ENCODE data around the gene GEMIN5.
A peak's percentile ranks its signal among the peaks of the same experiment; 100 is the strongest.
"Not testable (repeated sequence)": the region's sequence is repeated elsewhere in the genome, so short reads cannot be mapped to it uniquely, and the experiment has no call there.

Gene GEMIN5, protein sequence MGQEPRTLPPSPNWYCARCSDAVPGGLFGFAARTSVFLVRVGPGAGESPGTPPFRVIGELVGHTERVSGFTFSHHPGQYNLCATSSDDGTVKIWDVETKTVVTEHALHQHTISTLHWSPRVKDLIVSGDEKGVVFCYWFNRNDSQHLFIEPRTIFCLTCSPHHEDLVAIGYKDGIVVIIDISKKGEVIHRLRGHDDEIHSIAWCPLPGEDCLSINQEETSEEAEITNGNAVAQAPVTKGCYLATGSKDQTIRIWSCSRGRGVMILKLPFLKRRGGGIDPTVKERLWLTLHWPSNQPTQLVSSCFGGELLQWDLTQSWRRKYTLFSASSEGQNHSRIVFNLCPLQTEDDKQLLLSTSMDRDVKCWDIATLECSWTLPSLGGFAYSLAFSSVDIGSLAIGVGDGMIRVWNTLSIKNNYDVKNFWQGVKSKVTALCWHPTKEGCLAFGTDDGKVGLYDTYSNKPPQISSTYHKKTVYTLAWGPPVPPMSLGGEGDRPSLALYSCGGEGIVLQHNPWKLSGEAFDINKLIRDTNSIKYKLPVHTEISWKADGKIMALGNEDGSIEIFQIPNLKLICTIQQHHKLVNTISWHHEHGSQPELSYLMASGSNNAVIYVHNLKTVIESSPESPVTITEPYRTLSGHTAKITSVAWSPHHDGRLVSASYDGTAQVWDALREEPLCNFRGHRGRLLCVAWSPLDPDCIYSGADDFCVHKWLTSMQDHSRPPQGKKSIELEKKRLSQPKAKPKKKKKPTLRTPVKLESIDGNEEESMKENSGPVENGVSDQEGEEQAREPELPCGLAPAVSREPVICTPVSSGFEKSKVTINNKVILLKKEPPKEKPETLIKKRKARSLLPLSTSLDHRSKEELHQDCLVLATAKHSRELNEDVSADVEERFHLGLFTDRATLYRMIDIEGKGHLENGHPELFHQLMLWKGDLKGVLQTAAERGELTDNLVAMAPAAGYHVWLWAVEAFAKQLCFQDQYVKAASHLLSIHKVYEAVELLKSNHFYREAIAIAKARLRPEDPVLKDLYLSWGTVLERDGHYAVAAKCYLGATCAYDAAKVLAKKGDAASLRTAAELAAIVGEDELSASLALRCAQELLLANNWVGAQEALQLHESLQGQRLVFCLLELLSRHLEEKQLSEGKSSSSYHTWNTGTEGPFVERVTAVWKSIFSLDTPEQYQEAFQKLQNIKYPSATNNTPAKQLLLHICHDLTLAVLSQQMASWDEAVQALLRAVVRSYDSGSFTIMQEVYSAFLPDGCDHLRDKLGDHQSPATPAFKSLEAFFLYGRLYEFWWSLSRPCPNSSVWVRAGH (N-terminal part only)

DNA sequence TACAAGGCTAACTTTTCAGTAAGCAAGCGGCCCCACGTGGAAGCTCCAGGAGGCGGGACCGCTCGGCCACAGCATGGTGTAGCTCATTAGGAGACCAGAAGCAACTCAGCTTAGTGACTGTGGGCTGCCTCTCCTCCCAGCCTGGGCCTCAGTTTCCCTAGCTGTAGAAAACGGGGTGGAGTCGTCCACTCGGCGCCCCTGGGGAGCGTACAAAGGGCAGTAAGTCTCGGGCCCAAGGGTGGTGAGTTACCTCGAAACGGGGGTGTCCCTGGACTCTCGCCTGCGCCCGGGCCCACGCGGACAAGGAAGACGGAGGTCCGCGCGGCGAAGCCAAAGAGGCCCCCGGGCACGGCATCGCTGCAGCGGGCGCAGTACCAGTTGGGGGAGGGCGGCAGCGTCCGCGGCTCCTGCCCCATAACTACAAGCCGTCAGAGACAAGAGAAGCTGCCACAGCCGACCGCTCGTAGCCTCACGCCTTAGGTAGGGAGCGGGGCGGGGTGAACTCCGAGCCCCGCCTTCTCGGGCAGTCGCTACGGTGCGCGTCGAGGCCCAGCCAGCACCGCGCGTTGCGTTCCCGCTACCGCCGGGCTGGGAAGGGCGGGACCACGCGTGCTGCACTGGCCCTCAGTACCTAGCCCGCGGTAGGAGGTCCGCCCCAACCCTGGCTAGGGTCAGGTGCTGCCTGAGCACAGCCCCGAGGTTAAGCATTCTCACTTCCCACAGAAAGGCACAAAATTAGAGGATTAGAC lies at the start of gene GEMIN5:
Gene GEMIN5 (minus strand): TSS at position 494 of the 749 bp plus-strand sequence. CDS start 78 bp downstream, at position 416.
- peak; percentile 61 for DNase-seq (ENCODE audit: low read depth, low spot score)

DNA sequence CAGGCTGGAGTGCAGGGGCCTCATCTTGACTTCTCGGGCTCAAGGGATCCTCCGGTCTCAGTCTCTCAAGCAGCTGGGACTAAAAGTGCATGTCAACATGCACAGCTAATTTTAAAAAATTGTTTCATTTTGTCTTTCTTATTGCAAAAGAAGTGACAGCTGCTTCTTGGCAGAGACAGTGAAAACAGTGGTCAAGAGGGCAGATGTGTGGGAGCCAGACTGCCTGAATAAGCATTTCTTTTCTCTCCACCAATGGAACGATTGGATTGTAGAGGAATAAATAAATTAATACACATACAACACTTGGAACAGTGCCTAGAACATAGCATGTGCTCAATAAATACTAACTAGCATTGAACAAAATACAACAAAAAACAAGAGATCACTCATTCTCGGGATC lies 48.1 kb upstream of the GEMIN5 start:
- no peak for DNase-seq (ENCODE audit: low read depth, low spot score)

DNA sequence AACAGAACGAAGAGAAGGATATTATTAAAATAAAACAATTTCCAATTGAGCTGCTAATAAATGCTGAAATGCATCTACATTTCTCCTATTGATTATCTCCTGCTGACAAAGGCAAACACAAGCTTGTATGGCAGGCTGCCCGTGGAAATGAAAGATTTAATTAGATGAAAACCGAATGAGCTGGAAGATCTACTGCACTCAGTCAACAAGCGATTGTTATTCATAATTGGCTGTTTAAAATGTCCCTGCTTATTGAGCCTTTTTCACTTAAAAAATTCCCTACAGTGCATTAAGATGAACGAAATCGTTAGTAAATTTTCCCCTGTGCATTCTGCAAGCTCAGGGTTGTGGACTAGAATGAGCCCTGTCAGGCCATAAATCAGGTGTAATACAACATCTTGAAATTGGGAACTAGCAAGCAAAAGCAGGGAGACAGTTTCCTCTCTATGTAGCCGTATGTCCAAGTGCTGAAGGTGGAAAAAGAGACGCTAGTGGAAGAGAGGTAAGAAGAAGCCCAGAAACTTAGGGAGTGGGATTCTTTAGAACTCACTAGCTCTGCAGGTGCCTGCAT lies 47.0 kb upstream of the GEMIN5 start:
- no peak for DNase-seq (ENCODE audit: low read depth, low spot score)

DNA sequence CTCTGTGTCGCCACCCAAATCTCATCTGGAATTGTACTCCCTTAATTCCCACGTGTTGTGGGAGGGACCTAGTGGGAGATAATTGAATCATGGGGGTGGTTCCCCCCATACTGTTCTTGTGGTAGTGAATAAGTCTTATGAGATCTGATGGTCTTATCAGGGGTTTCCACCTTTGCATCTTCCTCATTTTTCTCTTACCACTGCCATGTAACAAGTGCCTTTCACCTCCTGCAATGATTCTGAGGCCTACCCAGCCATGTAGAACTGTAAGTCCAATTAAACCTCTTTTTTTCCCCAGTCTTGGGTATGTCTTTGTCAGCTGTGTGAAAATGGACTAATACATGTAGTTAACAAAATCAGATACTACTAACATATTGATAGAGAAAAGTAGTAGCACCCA lies 40.3 kb upstream of the GEMIN5 start:
- DNase-seq (ENCODE audit: low read depth, low spot score), result not testable (repeated sequence)

DNA sequence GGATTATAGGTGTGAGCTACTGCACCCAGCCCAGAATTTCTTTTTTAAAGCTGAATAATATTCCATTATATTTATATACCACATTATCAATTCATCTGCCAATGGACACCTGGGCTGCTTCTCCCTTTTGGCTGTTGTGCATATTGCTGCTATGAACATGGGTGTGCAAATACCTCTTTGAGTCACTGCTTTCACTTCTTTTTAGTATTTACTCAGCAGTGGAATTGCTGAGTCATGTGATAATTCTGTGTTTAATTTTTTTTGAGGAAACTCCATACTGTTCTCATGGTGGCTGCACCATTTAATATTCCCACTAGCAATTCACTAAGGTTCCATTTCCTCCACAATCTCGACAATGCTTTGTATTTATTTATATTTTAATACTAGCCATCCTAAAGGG lies 39.4 kb upstream of the GEMIN5 start:
- DNase-seq (ENCODE audit: low read depth, low spot score), result no peak

DNA sequence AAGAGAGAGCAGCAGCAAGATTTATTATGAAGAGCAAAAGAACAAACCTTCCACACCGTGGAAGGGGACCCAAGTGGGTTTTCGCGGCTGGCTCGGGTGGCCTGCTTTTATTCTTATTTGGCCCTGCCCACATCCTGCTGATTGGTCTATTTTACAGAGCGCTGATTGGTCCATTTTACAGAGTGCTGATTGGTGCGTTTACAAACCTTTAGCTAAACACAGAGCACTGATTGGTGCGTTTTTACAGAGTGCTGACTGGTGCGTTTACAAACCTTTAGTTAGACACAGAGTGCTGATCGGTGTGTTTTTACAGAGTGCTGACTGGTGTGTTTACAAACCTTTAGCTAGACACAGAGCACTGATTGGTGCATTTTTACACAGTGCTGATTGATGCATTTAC lies 38.1 kb upstream of the GEMIN5 start:
- DNase-seq (ENCODE audit: low read depth, low spot score), result not testable (repeated sequence)

DNA sequence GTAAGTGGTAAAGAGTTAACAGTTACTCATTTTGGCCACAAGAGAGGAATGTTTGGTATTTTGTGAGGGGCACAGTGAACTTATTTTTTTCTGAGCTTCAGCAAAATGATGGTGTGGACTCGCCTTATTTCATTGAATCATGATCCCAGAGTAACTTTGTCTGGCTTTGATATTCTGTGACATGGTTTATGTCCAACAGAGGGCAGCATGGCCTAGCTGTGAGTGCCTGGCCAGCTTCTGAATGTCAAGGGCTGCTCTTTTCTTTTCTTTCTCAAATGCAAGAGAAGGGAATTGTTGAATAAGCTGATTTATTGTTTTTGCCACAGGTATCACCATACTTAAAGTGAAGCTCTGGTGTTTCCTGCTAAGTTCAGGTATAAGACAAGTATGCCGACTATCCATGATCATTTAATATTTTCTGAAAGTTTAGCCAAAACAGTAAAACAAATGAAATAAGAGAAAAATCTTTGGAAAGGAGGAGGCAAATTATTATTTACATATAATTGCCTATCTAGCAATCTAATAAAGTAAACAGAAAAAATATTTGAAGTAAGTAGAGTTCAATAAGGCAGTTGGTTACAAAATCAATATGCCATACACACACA lies 34.6 kb upstream of the GEMIN5 start:
- DNase-seq (ENCODE audit: low read depth, low spot score), result no peak

DNA sequence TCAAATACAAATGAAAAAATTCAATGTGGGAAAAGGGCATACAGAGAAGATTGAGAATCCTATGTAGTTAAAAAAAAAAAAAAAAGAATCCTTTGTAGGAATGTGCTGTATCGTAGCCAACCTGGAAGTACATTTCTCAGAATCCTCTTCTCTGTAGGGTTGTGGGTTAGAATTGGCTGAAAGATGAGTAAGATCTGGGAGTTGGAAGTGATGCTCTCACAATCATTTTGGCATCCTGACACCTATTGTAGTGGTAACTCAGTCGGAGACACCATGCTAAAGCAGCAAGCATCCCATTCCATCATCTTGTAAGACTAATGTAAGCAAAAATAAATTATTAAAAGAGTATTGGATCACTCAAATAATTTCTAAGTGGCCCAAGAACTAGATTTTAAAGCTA lies 33.5 kb upstream of the GEMIN5 start:
- DNase-seq (ENCODE audit: low read depth, low spot score), result no peak

DNA sequence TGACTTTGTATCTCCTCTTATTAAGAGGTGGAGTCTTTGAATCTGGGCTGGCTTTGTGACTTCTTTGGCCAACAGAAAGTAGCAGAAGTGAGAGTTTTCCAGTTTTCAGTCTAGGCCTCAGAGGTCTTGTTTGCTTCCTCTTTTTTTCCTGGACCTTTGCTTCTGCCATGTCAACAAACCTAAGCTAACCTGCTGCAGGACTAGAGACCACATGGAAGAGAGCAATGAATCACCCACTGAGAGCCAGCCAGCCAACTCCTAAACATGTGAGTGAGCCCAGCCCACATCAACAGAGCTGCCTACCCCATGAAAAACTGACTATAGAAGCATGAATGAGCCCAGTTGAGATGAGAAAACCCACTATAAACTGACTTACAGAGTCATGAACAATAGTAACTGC lies 32.7 kb upstream of the GEMIN5 start:
- DNase-seq (ENCODE audit: low read depth, low spot score), result no peak

DNA sequence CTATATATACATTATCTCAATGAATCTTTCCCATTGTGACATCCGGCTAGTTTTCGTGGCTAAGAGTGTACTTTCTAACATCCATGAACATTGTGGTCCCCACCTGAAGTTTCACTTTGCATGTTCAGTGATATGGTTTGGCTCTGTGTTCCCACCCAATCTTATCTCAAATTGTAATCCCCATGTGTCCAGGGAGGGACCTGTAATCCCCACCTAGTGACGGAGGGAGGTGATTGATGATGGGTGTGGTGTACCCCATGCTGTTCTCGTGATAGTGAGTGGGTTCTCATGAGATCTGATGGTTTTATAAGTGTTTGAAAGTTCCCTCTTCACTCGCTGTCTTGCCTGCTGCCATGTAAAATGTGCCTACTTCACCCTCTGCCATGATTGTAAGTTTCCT lies 30.9 kb upstream of the GEMIN5 start:
- DNase-seq (ENCODE audit: low read depth, low spot score), result no peak

DNA sequence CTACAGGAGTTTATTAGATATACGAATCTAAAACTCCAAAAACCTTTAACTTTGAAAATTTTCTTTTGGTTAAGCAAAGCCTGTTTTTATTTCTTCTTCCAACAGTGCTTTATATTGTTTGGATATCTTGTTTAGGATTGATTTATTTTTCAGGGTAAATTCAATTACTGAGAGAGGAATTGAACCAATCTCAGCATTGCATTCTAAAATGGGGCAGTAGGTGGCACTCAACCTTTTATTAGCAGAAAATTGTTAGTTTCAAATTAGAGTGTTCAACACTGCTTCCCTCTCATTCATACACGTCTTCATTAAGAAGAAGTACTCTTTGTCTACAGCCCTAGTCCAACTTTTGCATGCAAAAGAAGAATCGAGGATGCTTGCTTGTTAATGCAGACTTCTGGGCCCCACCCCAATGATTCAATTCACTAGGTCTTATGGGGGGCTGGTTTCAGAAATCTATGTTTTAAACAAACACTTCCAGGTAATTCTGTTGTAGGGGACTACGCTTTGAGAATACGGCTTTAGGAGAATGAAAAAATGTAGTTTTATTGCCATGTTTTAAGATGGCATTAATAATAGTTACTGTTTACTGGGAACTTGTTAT lies 29.5 kb upstream of the GEMIN5 start:
- DNase-seq (ENCODE audit: low read depth, low spot score), result no peak

DNA sequence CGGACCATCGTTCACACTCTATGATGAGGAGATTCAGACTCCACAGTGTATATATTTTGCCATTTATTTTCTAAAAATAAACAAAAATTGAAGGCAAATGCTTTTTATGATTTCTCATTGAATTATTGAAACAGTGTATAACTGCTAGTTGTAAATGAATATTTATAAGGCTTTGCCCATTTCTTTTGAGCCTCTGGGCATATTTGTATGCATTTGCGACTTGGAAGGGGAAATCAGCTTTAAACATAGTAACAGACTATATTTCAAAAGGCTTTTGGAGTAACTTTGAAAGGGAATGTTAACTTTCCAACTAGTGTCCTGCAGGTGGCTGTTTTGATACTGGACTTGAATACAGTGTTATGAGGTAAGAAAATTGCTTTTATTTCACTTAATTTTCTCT lies 28.9 kb upstream of the GEMIN5 start:
- DNase-seq (ENCODE audit: low read depth, low spot score), result no peak

DNA sequence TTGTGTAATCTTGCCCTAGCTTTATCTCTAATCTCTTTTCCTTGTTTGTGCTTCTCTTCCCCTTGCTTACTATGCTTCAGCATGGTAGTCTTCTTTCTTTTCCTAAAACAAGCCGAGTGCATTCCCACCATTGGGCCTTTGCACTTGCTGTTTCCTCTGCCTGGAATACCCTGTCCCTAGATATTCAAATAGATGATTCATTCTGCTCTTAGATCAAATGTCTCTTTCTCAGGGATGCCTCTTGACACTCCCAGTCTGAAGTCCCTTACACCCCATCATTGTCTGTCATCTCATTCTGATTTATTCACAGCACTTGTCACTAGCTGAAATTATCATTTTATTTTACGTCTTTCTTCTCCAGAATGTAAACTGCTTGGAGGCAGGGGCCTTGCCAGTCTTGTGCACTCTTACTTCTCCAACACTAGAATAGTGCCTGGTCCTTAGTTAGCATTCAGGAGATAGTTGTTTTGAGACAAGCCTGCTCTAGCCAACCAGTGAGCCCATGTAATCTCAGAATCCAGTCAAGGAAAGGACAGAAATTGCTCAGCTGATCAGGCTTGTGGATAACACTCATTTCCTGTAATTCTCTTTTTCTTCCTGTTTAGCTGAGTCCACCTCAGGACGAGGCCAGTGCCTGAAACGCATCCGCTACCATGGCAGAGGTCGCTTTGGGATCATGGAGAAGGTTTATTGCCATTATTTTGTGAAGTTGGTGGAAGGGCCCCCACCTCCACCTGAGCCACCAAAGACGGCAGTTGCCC lies 28.2 kb upstream of the GEMIN5 start:
- no peak for DNase-seq (ENCODE audit: low read depth, low spot score)

DNA sequence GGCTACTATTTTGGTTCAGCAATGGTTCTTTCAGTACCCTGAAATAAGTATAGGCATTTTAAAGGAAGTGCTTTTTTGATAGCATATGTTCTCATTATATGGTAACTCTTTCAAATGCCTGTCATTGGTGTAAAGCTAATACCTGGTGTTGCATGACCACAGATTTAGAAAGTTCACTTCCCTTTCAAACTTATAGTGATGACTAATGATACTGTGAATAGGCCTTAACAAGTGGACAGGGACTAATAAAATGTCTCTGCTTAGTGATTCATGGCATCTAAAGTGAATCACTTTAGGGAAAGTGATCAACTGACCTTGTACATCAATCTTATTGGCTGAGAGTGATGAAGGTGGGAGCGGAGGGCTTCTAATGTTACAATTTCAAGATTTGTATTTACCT lies 24.5 kb upstream of the GEMIN5 start:
- DNase-seq (ENCODE audit: low read depth, low spot score), result no peak

DNA sequence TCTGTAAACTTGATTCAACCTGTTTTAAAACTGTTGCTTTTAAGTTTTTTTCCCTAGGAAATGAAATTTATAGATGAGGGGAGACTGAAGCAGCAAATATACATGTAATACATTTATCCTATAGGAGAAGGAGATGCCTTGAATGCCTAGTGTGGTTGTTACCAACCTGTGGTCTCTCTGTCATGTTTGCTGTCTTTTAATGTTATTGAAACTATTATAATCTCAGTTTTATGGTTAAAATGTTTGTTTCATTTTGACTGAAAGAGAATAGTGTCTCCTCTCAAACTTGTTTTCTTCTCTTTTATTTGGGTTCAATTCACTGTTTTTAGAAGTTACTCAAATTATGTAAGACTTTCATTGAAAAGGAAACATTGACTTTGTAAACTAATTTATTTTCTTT lies 18.7 kb upstream of the GEMIN5 start:
- no peak for DNase-seq (ENCODE audit: low read depth, low spot score)

DNA sequence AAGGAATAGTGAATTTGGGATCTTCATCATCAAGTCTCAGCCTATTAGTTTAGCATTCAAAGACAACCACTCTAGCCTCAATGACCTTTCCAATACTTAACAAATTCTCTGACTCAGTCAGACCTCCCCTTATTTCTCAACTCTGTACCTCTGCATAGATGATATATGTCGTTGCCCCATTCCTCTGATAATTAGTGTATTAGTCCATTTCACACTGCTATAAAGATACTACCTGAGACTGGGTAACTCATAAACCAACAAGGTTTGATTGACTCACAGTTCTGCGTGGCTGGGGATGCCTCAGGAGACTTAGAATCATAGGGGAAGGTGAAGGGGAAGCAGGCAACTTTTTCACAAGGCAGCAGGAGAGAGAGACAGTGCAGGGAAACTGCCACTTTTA lies 11.8 kb upstream of the GEMIN5 start:
- no peak for DNase-seq (ENCODE audit: low read depth, low spot score)

DNA sequence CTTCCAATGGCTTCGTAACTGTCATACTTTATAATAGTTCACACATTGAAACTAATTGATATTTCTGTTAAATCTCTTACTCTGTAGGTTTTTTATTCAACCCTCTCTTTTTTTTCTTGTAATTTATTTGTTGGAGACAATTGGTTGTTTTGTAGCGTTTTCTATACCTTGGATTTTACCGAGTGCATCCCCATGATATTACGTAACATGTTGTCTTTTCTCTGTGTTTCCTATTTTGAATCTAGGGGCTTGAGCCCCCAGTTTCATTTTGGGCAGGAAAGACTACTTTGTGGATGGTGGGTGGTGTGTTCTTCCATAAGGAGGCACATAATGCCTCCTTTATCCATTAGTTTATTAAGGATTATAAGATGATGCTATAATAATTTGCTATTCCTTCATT lies 10.3 kb upstream of the GEMIN5 start:
- DNase-seq (ENCODE audit: low read depth, low spot score), result no peak

DNA sequence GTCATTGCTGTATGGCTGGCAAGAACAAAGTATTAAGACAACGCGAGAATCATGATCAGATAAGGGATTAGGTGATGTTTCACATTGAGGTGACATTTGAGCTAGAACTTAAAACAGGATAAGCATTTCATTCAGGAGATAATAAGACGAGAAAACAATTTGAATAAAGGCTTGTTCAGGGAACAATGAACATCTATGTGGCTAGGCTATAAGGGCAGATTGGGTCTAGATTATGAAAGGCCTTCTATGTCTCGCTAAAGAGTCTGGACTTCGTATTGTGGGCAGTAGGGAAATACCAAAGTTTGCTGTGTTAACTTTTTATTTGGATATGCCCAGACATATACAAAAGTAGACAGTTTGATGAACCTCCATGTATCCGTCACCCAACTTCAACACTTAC lies 9.8 kb upstream of the GEMIN5 start:
- no peak for DNase-seq (ENCODE audit: low read depth, low spot score)

DNA sequence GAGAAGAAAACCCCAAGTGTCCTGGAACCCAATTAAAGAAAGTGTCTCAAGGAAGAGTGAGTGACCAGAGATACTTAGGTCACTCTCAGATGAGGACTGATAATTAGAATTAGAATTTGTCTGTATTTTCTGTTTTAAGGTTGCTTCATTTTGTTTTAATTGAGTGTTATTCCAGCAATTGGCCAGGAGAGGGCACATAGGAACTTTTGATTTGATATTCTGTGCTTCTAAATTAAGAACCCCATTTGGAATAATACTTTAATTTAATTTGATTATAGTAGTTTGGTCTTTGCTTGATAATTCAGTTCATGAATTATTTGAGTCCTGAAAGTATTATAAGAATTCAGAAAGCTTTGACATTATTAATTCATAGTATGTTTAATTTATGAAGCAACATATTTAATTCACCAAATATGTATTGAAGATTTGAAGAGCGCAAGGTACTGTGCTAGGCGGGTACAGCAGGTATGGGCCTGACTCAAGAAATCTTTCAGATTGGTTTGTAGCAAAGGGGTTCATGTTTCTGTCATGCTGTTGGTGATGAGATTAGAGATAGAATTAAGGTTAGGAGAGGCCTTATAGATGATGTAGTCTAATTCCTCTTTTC lies 7.8 kb upstream of the GEMIN5 start:
- DNase-seq (ENCODE audit: low read depth, low spot score), result no peak
